Keratinocyte (primary cell): ENCODE measurements around the gene HELZ2. TPM values are rescaled to one million over a fixed set of nuclear protein-coding genes. Genes with fewer than 3 reads are reported as not detected.

Experiments used
- DNase-seq: peaks from one replicate; pipeline ENCODE4 v3.0.0-alpha.2; 2011; ENCODE audit warnings: low read depth, missing footprints, low spot score
- FAIRE-seq: peaks from 2 replicates; lab custom pipeline; 2011; peaks lifted over from hg19 to GRCh38; lab: Jason Lieb, UNC
- H2AFZ ChIP-seq: 2 replicates; pipeline ENCODE4 v1.6.0; 2012; ENCODE audit warnings: low read length, control low read depth, inconsistent platforms; ENCODE audit not compliant: control insufficient read depth
- H3K27ac ChIP-seq: 2 replicates; pipeline ENCODE4 v1.5.1; 2011; ENCODE audit warnings: low read length; ENCODE audit not compliant: control insufficient read depth, insufficient read depth
- H3K27me3 ChIP-seq: 3 replicates; pipeline ENCODE4 v1.6.0; 2011; ENCODE audit warnings: low read length; ENCODE audit not compliant: control insufficient read depth, insufficient read depth; ENCODE audit errors: extremely low read depth
- H3K36me3 ChIP-seq, 2 experiments: 2 replicates in 1 of 2; 3 replicates in 1 of 2; pipeline ENCODE4 v1.5.1; 2011; ENCODE audit warnings: low read length in 2 of 2, mild to moderate bottlenecking in 1 of 2; ENCODE audit not compliant: control insufficient read depth in 2 of 2, insufficient read depth in 2 of 2; ENCODE audit errors: extremely low read depth in 1 of 2
- H3K4me1 ChIP-seq: 3 replicates; pipeline ENCODE4 v1.5.1; 2011; ENCODE audit warnings: low read length; ENCODE audit not compliant: control insufficient read depth, insufficient read depth; ENCODE audit errors: extremely low read depth
- H3K4me2 ChIP-seq: 3 replicates; pipeline ENCODE4 v1.6.0; 2011; ENCODE audit warnings: low read depth, low read length; ENCODE audit not compliant: control insufficient read depth, insufficient read depth; ENCODE audit errors: extremely low read depth
- H3K4me3 ChIP-seq, 3 experiments: fragments of 200-600 bp in 1 of 3; sonication (generic) in 1 of 3; 2 replicates in 2 of 3; 3 replicates in 1 of 3; pipeline ENCODE4 v1.5.1; 2011 to 2016; ENCODE audit warnings: low read length in 3 of 3, mild to moderate bottlenecking in 3 of 3, control low read depth in 2 of 3, inconsistent platforms in 1 of 3, low read depth in 1 of 3, mixed read lengths in 1 of 3, mixed run types in 1 of 3, moderate library complexity in 1 of 3; ENCODE audit not compliant: control insufficient read depth in 2 of 3, insufficient read depth in 2 of 3; ENCODE audit errors: extremely low read depth in 1 of 3
- H3K79me2 ChIP-seq: 2 replicates; pipeline ENCODE4 v1.6.0; 2012; ENCODE audit warnings: low read length; ENCODE audit not compliant: control insufficient read depth, insufficient read depth
- H3K9ac ChIP-seq: 3 replicates; pipeline ENCODE4 v1.6.0; 2011; ENCODE audit warnings: low read length; ENCODE audit not compliant: control insufficient read depth, insufficient read depth; ENCODE audit errors: extremely low read depth
- H3K9me1 ChIP-seq: 3 replicates; pipeline ENCODE4 v1.6.0; 2011; ENCODE audit warnings: low read length; ENCODE audit not compliant: control insufficient read depth, insufficient read depth; ENCODE audit errors: extremely low read depth
- H3K9me3 ChIP-seq: 2 replicates; pipeline ENCODE4 v1.5.1; 2012; ENCODE audit warnings: low read depth, low read length; ENCODE audit not compliant: control insufficient read depth
- H4K20me1 ChIP-seq: 3 replicates; pipeline ENCODE4 v1.6.0; 2011; ENCODE audit warnings: low read length; ENCODE audit not compliant: control insufficient read depth, insufficient read depth; ENCODE audit errors: extremely low read depth
- CTCF ChIP-seq, 3 experiments: IDR thresholded peaks in 1 of 3; conservative IDR thresholded peaks in 1 of 3; optimal IDR thresholded peaks in 1 of 3; 2 replicates in 2 of 3; 3 replicates in 1 of 3; pipeline versions ENCODE3 to v1.5.1; 2011; ENCODE audit warnings: low read length in 3 of 3, mild to moderate bottlenecking in 3 of 3, moderate library complexity in 2 of 3, control low read depth in 1 of 3, inconsistent platforms in 1 of 3; ENCODE audit not compliant: insufficient read depth in 2 of 3; ENCODE audit errors: extremely low read depth in 1 of 3
- EZH2 ChIP-seq: IDR thresholded peaks from one replicate; pipeline ENCODE4 v1.6.1; 2012; ENCODE audit warnings: inconsistent platforms, mild to moderate bottlenecking, low read length, moderate library complexity
- dilution Hi-C: fragments of 300-500 bp; cut with MboI; formaldehyde crosslinking; loops from one replicate; pipeline ENCODE4 v1.7.0; 2020; ENCODE audit warnings: low sequenced_read_pairs; ENCODE audit not compliant: extremely low pct_ligation_motif_present
- polyA plus RNA-seq, 5 experiments: library from polyadenylated mRNA; depleted of rRNA in 3 of 5; stranded (reverse) in 3 of 5; stranded (forward) in 1 of 5; unstranded in 1 of 5; fragments of >200 nt; gene quantifications; 1 replicate in 1 of 5; 2 replicates in 3 of 5; 3 replicates in 1 of 5; pipeline versions ENCODE4 v1.2.1 to v1.2.3, GENCODE V29; 2011 to 2012; ENCODE audit warnings: missing spikeins in 2 of 5, low read depth in 1 of 5, low replicate concordance in 1 of 5

HELZ2 gene
- polyA plus RNA-seq, 1 donor (not counting 4 experiments of a cell fraction or from before 2014, with no cell fraction given): 14.8 TPM

- Histone ChIP-seq H3K79me2 (peaks cover 10% of the 10 kb centered on the region), H3K27me3 (no peaks in the 10 kb centered on the region), H3K9me1 (no peaks in the 10 kb centered on the region), H3K9ac (peak within 1 kb of the TSS; percentile 87), H3K27ac (peak within 1 kb of the TSS; percentile 51), H2AFZ (peak within 1 kb of the TSS; percentile 15), H3K36me3 (peaks cover under 1 to 6% of the 10 kb centered on the region in 2 experiments), H4K20me1 (peaks cover 5% of the 10 kb centered on the region), H3K4me3 (peak within 1 kb of the TSS; percentile 78 to 87 (median 86)), H3K9me3 (no peaks in the 10 kb centered on the region), H3K4me1 (peaks cover 31% of the 10 kb centered on the region), H3K4me2 (peak within 1 kb of the TSS; percentile 80)
- TF ChIP-seq CTCF (optimal IDR thresholded peaks at IDR 0.05 in 1 of 3, IDR thresholded peaks at IDR 0.05 in 1 of 3, conservative IDR thresholded peaks at IDR 0.05 in 1 of 3; ENCODE audit: extremely low read depth in 1 of 3, insufficient read depth in 2 of 3, low read length in 3 of 3) (no peak), EZH2 (no peak)
- FAIRE-seq (no peak), DNase-seq (no peak)
- dilution Hi-C loops: no loop called here
Observed at GRCh38 chr20:63536997-63537524, 37.0 kb downstream of the HELZ2 start, which contains the start of gene PTK6. PTK6 (minus strand) TSS chr20:63537376; CDS start chr20:63537314, 62 bp downstream.

GRCh38 chr20:63536241-63536977, 37.6 kb downstream of the HELZ2 start:
- H2AFZ ChIP-seq: peak overlapping the region; percentile 15
- H3K27ac ChIP-seq: peak overlapping the region; percentile 51
- TF ChIP-seq EZH2 (no peak), CTCF (optimal IDR thresholded peaks at IDR 0.05 in 1 of 3, IDR thresholded peaks at IDR 0.05 in 1 of 3, conservative IDR thresholded peaks at IDR 0.05 in 1 of 3; ENCODE audit: extremely low read depth in 1 of 3, insufficient read depth in 2 of 3, low read length in 3 of 3) (no peak)
- H3K9me1 ChIP-seq: no peaks in the 10 kb centered on the region
- peaks cover 7% of the 10 kb centered on the region for H4K20me1 ChIP-seq
- H3K9me3 ChIP-seq: no peaks in the 10 kb centered on the region
- H3K9ac ChIP-seq: peak overlapping the region; percentile 87
- H3K4me1 ChIP-seq: peaks cover 26% of the 10 kb centered on the region
- dilution Hi-C loops: no loop called here
- FAIRE-seq: no peak
- peak overlapping the region; percentile 80 for H3K4me2 ChIP-seq
- peaks cover 10% of the 10 kb centered on the region for H3K79me2 ChIP-seq
- H3K36me3 ChIP-seq: peaks cover 6 to 10% of the 10 kb centered on the region in 2 experiments
- no peaks in the 10 kb centered on the region for H3K27me3 ChIP-seq
- DNase-seq: no peak
- peak overlapping the region; percentile 78 to 87 (median 86) for H3K4me3 ChIP-seq
